Lung (tissue), 12 donors: Measurements from ENCODE around the gene SCAF1. TPM values are rescaled to one million over a fixed set of nuclear protein-coding genes. Genes with fewer than 3 reads are reported as not detected.

ENCODE experiments used
- ATAC-seq: fragments of 200-7000 bp; cut with Tn5 transposase; one replicate; pipeline ENCODE4 v1.9.1; 2020; ENCODE audit warnings: moderate number of reproducible peaks; ENCODE audit not compliant: insufficient read depth, low FRiP score
- DNase-seq, 3 donors: peaks; one replicate each; pipeline ENCODE4 v3.0.0-alpha.2; 2013 to 2017
- H3K27ac ChIP-seq, 2 donors: one replicate each; pipeline ENCODE4 v1.5.1; 2013; ENCODE audit warnings: mild to moderate bottlenecking in 2 of 2, moderate library complexity in 2 of 2, control low read depth in 1 of 2, inconsistent platforms in 1 of 2, low read depth in 1 of 2, low read length in 1 of 2
- H3K27me3 ChIP-seq, 3 donors: one replicate each; pipeline ENCODE4 v1.5.1; 2013; ENCODE audit warnings: low read length in 2 of 3; ENCODE audit not compliant: control insufficient read depth in 3 of 3, insufficient read depth in 3 of 3
- H3K36me3 ChIP-seq, 4 donors: one replicate each; pipeline ENCODE4 v1.5.1; 2013; ENCODE audit warnings: low read length in 4 of 4, mild to moderate bottlenecking in 1 of 4, moderate library complexity in 1 of 4; ENCODE audit not compliant: control insufficient read depth in 4 of 4, insufficient read depth in 4 of 4
- H3K4me1 ChIP-seq, 5 donors: one replicate each; pipeline ENCODE4 v1.5.1; 2013; ENCODE audit warnings: low read length in 5 of 5, mild to moderate bottlenecking in 2 of 5, moderate library complexity in 1 of 5; ENCODE audit not compliant: control insufficient read depth in 5 of 5, insufficient read depth in 5 of 5
- H3K4me3 ChIP-seq: one replicate; pipeline ENCODE4 v1.5.1; 2013; ENCODE audit warnings: mild to moderate bottlenecking, control low read depth, moderate library complexity
- H3K9ac ChIP-seq, 2 donors: one replicate each; pipeline ENCODE4 v1.5.1; 2013; ENCODE audit warnings: low read length in 2 of 2, control low read depth in 1 of 2; ENCODE audit not compliant: insufficient read depth in 1 of 2
- H3K9me3 ChIP-seq, 4 donors: one replicate each; pipeline ENCODE4 v1.5.1; 2013; ENCODE audit warnings: low read length in 3 of 4, mild to moderate bottlenecking in 1 of 4, moderate library complexity in 1 of 4; ENCODE audit not compliant: control insufficient read depth in 4 of 4, insufficient read depth in 3 of 4
- WGBS, 2 donors: extraction: QIAGEN DNeasy Blood & Tissue Kit; methylation state at CpG; one replicate each; pipeline ENCODE4 v1.1.7; 2013; 5-methylcytosine and 5-hydroxymethylcytosine counted together
- polyA plus RNA-seq, 2 donors: library from polyadenylated mRNA; stranded (reverse); fragments of 200-250 nt; gene quantifications; one replicate each; pipeline ENCODE4 v1.2.1, GENCODE V29; 2013
- total RNA-seq, 2 donors: library from RNA; depleted of rRNA in 1 of 2; stranded (reverse); fragments of >200 nt in 1 of 2; gene quantifications; one replicate each; pipeline ENCODE4 v1.2.1, GENCODE V29; 2014 to 2021
- TF ChIP-seq, protein P1 (sequence below): IDR thresholded peaks from 2 replicates; pipeline ENCODE4 v1.5.1; 2012; ENCODE audit warnings: mild to moderate bottlenecking; ENCODE audit errors: control extremely low read depth, extremely low read depth
- donor health status: control.
- donor health status: control.
- donor health status: Bipolar disorder and iron deficiency.
- donor health status: healthy.
- donor health status: DM: yes; HTN: yes; CAD: no.

SCAF1 gene
- total and polyA plus RNA-seq, 4 donors, result 22.5 to 80.2 (median 25.5) TPM

DNA sequence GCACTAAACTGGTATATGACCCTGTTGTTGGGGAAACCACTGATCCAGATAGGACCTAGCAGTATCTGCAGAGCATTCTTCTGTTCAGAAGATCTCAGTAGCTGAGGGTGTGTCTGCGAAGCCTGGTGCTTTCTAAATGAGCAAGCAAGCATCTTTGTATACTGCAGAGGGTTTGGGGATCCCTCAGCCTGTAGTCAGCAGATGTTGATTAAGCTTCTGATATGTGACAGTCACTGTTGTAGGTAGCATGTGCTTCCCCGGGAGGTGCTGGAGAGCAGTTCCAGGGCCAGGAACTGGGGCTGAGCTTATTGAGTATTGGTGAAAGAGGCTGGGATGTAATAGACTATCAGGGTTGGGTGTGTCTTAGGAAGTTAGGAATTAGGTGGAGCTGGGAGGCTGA, 1.5 kb downstream of the SCAF1 start:
- no peak overlapping the region for H3K27ac ChIP-seq
- TF ChIP-seq, protein P1, sequence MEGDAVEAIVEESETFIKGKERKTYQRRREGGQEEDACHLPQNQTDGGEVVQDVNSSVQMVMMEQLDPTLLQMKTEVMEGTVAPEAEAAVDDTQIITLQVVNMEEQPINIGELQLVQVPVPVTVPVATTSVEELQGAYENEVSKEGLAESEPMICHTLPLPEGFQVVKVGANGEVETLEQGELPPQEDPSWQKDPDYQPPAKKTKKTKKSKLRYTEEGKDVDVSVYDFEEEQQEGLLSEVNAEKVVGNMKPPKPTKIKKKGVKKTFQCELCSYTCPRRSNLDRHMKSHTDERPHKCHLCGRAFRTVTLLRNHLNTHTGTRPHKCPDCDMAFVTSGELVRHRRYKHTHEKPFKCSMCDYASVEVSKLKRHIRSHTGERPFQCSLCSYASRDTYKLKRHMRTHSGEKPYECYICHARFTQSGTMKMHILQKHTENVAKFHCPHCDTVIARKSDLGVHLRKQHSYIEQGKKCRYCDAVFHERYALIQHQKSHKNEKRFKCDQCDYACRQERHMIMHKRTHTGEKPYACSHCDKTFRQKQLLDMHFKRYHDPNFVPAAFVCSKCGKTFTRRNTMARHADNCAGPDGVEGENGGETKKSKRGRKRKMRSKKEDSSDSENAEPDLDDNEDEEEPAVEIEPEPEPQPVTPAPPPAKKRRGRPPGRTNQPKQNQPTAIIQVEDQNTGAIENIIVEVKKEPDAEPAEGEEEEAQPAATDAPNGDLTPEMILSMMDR, result no peak
- 79 to 83% methylated on average over 2 of the region's 2 CpGs for WGBS, 2 donors
- ATAC-seq, result no peak
- H3K9me3 ChIP-seq, result no peaks in the 10 kb centered on the region
- no peak overlapping the region for H3K4me3 ChIP-seq
- H3K36me3 ChIP-seq, result peaks cover 0 to 23% (median 11%) of the 10 kb centered on the region in 4 donors
- no peaks in the 10 kb centered on the region for H3K27me3 ChIP-seq
- DNase-seq, result no peak
- peak overlapping the region in 1 of 2 donors; percentile 59 for H3K9ac ChIP-seq
- H3K4me1 ChIP-seq, result peaks cover 5 to 33% (median 11%) of the 10 kb centered on the region in 5 donors

DNA sequence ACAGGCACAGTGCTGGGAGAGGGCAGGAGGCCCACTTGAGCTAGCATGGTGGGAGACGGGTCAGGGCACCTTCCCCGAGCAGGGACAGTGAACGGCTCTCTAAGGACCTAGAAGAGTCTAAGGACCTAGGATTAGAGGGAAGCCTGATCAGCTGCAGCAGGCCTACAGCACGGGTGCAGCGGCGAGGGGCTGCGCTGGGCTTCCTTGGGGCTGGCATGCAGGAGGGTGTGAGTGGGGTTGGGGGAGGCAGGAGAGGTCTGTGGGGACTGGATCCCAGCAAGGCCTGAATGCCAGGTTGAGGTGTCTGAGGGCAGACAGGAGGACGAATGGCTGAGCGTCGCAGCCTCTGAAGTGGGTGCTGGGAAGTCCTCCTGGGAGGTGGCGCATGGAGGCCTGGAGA, 3.6 kb downstream of the SCAF1 start:
- ATAC-seq (no peak), DNase-seq (no peak)
- Histone ChIP-seq H3K9ac (no peak overlapping the region), H3K27ac (no peak overlapping the region), H3K27me3 (no peaks in the 10 kb centered on the region), H3K9me3 (no peaks in the 10 kb centered on the region), H3K4me3 (no peak overlapping the region), H3K4me1 (peaks cover 5 to 23% (median 7%) of the 10 kb centered on the region in 5 donors), H3K36me3 (peaks cover 0 to 36% (median 11%) of the 10 kb centered on the region in 4 donors)
- 92 to 95% methylated on average over 11 of the region's 11 CpGs for WGBS, 2 donors
- TF ChIP-seq, protein P1, result no peak

DNA sequence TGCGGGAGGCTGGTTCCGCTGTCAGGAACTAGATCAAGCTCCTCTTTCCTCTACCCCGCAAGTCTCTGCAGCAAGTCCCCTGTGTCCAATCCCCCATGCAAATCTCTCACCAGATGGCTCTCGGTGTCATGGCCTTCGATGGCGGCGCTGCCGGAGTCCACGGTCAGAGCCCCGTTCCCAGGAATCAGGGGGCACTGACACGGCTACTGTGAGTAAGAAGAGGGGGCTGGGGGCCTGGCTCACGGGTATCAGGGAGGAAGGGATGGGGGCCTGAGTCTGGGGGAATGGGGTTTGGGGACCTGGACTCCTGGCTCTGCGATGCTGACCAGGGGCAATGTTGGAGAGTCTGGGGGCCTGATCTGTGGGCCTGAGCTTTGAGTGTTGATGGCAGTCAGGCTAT, 4.0 kb downstream of the SCAF1 start:
- Histone ChIP-seq H3K9ac (no peak overlapping the region), H3K27ac (no peak overlapping the region), H3K9me3 (no peaks in the 10 kb centered on the region), H3K27me3 (no peaks in the 10 kb centered on the region), H3K4me1 (peaks cover 1 to 19% (median 7%) of the 10 kb centered on the region in 5 donors), H3K36me3 (peaks cover under 1 to 39% (median 11%) of the 10 kb centered on the region in 4 donors), H3K4me3 (no peak overlapping the region)
- no peak for DNase-seq
- ATAC-seq, result no peak
- WGBS, 2 donors, result 95% methylated on average over 13 of the region's 13 CpGs
- TF ChIP-seq, protein P1, result no peak

DNA sequence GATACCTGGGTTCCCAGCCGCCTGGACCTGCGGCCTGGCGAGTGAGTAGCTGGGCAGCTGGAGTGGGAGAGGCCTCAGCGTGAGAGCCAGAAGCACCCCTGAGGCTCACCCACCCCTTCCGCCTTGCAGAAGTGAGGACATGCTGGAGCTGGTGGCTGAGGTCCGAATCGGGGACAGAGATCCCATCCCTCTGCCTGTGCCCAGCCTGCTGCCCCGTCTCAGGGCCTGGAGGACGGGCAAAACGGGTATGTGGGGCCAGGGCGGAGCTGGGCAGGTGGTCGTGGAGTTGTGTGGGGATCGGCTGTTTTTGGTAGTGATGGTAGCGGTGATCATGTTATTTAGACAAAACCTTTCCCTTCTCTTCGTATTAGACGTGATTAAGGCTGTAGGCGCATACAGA, 4.6 kb downstream of the SCAF1 start:
- H3K36me3 ChIP-seq, result peaks cover 6 to 45% (median 11%) of the 10 kb centered on the region in 4 donors
- WGBS, 2 donors, result 93% methylated on average over 17 of the region's 17 CpGs

More for the DNA sequence above, 4.6 kb downstream of the SCAF1 start:
- ATAC-seq (no peak), DNase-seq (no peak)
- H3K27me3 ChIP-seq, result no peaks in the 10 kb centered on the region
- TF ChIP-seq, protein P1, result no peak
- no peaks in the 10 kb centered on the region for H3K9me3 ChIP-seq
- H3K27ac ChIP-seq, result no peak overlapping the region
- H3K4me3 ChIP-seq, result no peak overlapping the region
- peaks cover 0 to 13% (median 7%) of the 10 kb centered on the region in 5 donors for H3K4me1 ChIP-seq
- H3K9ac ChIP-seq, result no peak overlapping the region
